Measurements from ENCODE around the gene DPH3.

The DPH3 gene

GRCh38 chr3:16290827-16291196, 26.1 kb upstream of the DPH3 start:
- DNase-seq (ENCODE audit: low read depth) = no peak

- peak; percentile 47 for DNase-seq (ENCODE audit: low read depth)
Observed at GRCh38 chr3:16290007-16290826, 25.5 kb upstream of the DPH3 start.

GRCh38 chr3:16289144-16289889, 24.6 kb upstream of the DPH3 start:
- no peak for DNase-seq (ENCODE audit: low read depth)

GRCh38 chr3:16288664-16289063, 23.9 kb upstream of the DPH3 start:
- DNase-seq (ENCODE audit: low read depth) = no peak

- DNase-seq (ENCODE audit: low read depth) = no peak
Observed at GRCh38 chr3:16286751-16287543, 22.2 kb upstream of the DPH3 start.

- peak; percentile 66 for DNase-seq (ENCODE audit: low read depth)
Observed at GRCh38 chr3:16286161-16286560, 21.4 kb upstream of the DPH3 start.

- DNase-seq (ENCODE audit: low read depth) = no peak
Observed at GRCh38 chr3:16284633-16285032, 19.9 kb upstream of the DPH3 start.

GRCh38 chr3:16280671-16281070, 15.9 kb upstream of the DPH3 start:
- no peak for DNase-seq (ENCODE audit: low read depth)

- no peak for DNase-seq (ENCODE audit: low read depth)
Observed at GRCh38 chr3:16279010-16279801, 14.5 kb upstream of the DPH3 start.

GRCh38 chr3:16277471-16277870, 12.7 kb upstream of the DPH3 start:
- no peak for DNase-seq (ENCODE audit: low read depth)

GRCh38 chr3:16273867-16274266, 9.1 kb upstream of the DPH3 start:
- no peak for DNase-seq (ENCODE audit: low read depth)

- no peak for DNase-seq (ENCODE audit: low read depth)
Observed at GRCh38 chr3:16272588-16272987, 7.8 kb upstream of the DPH3 start.

- DNase-seq (ENCODE audit: low read depth) = no peak
Observed at GRCh38 chr3:16270855-16271254, 6.1 kb upstream of the DPH3 start.

- DNase-seq (ENCODE audit: low read depth) = no peak
Observed at GRCh38 chr3:16266714-16267113, 2.0 kb upstream of the DPH3 start.

GRCh38 chr3:16265455-16265786, 678 bp upstream of the DPH3 start:
- no peak for DNase-seq (ENCODE audit: low read depth)

GRCh38 chr3:16264174-16264707, 502 bp downstream of the DPH3 start:
- DNase-seq (ENCODE audit: low read depth) = peak; percentile 10

- DNase-seq (ENCODE audit: low read depth) = no peak
Observed at GRCh38 chr3:16262174-16262573, 2.6 kb downstream of the DPH3 start.

- DNase-seq (ENCODE audit: low read depth) = no peak
Observed at GRCh38 chr3:16260046-16260445, 4.7 kb downstream of the DPH3 start.

- no peak for DNase-seq (ENCODE audit: low read depth)
Observed at GRCh38 chr3:16258866-16259265, 5.9 kb downstream of the DPH3 start.

GRCh38 chr3:16258177-16258576, 6.6 kb downstream of the DPH3 start:
- DNase-seq (ENCODE audit: low read depth) = no peak

- no peak for DNase-seq (ENCODE audit: low read depth)
Observed at GRCh38 chr3:16257309-16257708, 7.4 kb downstream of the DPH3 start.

GRCh38 chr3:16255726-16256125, 9.0 kb downstream of the DPH3 start:
- no peak for DNase-seq (ENCODE audit: low read depth)

Measured in stimulated activated CD4-positive, alpha-beta T cell treated with anti-CD3 and anti-CD28 coated beads, Interleukin-2, amount 100 ng/mL, for 4 hours (primary cell).